MCF 10A (cell line): ENCODE measurements around the gene NEK4. TPM values are rescaled to one million over a fixed set of nuclear protein-coding genes. Genes with fewer than 3 reads are reported as not detected.
A peak's percentile ranks its signal among the peaks of the same experiment; 100 is the strongest.

Source experiments
- BruUV-seq: library from RNA; stranded (reverse); fragments of 400-500 nt; replicated peaks from 2 replicates; lab custom pipeline; 2021; lab: Mats Ljungman, UMichigan
- CTCF ChIA-PET: fragments of 300-600 bp; sonication (Branson Sonifier 250); formaldehyde crosslinking; extraction: SDS; loops from one replicate; lab custom pipeline; 2021; ENCODE audit warnings: antibody characterized with exemption, inconsistent platforms; lab: Yijun Ruan, JAX
- POLR2A ChIA-PET: fragments of 300-600, 350-650 bp; sonication (Branson Sonifier 250); formaldehyde crosslinking; extraction: SDS; loops from one replicate; lab custom pipeline; 2020; ENCODE audit warnings: antibody characterized with exemption, inconsistent platforms; lab: Yijun Ruan, JAX
- DNase-seq: peaks from one replicate; pipeline ENCODE4 v3.0.0-alpha.2; 2018; ENCODE audit not compliant: unreplicated experiment
- H3K27ac Mint-ChIP-seq: one replicate; pipeline ENCODE4 v1.8.0; 2022; ENCODE audit warnings: mild to moderate bottlenecking, low read depth, mixed read lengths; ENCODE audit not compliant: unreplicated experiment
- H3K27me3 Mint-ChIP-seq: one replicate; pipeline ENCODE4 v1.8.0; 2022; ENCODE audit warnings: mixed read lengths; ENCODE audit not compliant: insufficient read depth, unreplicated experiment
- H3K36me3 Mint-ChIP-seq: one replicate; pipeline ENCODE4 v1.8.0; 2022; ENCODE audit warnings: mild to moderate bottlenecking, moderate library complexity, mixed read lengths; ENCODE audit not compliant: insufficient read depth, unreplicated experiment
- H3K4me1 Mint-ChIP-seq: one replicate; pipeline ENCODE4 v1.8.0; 2022; ENCODE audit warnings: mixed read lengths; ENCODE audit not compliant: insufficient read depth, unreplicated experiment
- H3K4me3 Mint-ChIP-seq: one replicate; pipeline ENCODE4 v1.8.0; 2022; ENCODE audit warnings: mild to moderate bottlenecking, moderate library complexity, mixed read lengths; ENCODE audit not compliant: unreplicated experiment
- H3K9me3 Mint-ChIP-seq: one replicate; pipeline ENCODE4 v1.8.0; 2022; ENCODE audit warnings: mixed read lengths; ENCODE audit not compliant: unreplicated experiment
- intact Hi-C: fragments of 100-400 bp; cut with micrococcal nuclease; formaldehyde crosslinking; loops from 2 replicates; pipeline ENCODE4 v1.14.1; 2022
- total RNA-seq: library from RNA; stranded (reverse); gene quantifications from 2 replicates; pipeline ENCODE4 v1.2.3, GENCODE V29; 2022
- TF ChIP-seq, protein P1 (sequence below): fragments of 200-600 bp; IDR thresholded peaks from one replicate; pipeline ENCODE4 v1.8.0; 2022; ENCODE audit warnings: antibody characterized with exemption, mild to moderate bottlenecking; ENCODE audit not compliant: unreplicated experiment

The NEK4 gene
- total RNA-seq, 1 experiment from 2014 or later: 24.6 TPM

DNA sequence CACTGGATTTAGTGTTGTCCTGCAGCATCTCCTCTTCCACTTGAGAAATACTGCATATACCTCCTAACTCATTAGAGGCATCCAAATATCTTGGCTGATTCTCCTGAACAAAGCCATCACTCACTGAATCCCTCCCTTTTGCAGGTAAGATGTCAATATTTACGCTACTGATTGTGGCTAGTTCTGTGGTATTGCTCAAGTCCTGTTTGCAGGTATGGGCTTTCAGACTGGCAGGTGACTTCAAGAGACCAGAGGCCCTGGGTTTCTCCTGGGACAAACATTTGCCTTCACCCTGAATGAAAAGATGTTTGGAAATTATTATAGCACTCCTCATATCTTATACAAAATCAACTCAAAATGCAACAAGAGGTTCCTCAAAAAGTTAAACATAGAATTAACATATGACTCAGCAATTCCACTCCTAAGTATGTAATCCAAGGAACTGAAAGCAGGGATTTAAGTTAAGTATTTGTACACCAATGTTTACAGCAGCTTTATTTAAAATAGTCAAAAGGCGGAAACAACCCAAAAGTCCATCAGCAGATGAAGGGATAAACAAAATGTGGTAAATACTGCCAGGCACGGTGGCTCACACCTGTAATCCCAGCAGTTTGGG lies 18.6 kb downstream of the NEK4 start:
- no peak for DNase-seq
- H3K27me3 Mint-ChIP-seq: no peaks in the 10 kb centered on the region
- intact Hi-C loops: no loop called here
- CTCF ChIA-PET: interaction anchor here (0.6 to 2.0 kb wide), 4 partner anchors 10 to 297 kb away, joined by 3 to 9 read pairs (median 4); no protein-coding TSS in a partner anchor
- H3K36me3 Mint-ChIP-seq: peaks cover 78% of the 10 kb centered on the region
- BruUV-seq: no TSS peak
- H3K9me3 Mint-ChIP-seq: no peaks in the 10 kb centered on the region
- TF ChIP-seq, protein P1, sequence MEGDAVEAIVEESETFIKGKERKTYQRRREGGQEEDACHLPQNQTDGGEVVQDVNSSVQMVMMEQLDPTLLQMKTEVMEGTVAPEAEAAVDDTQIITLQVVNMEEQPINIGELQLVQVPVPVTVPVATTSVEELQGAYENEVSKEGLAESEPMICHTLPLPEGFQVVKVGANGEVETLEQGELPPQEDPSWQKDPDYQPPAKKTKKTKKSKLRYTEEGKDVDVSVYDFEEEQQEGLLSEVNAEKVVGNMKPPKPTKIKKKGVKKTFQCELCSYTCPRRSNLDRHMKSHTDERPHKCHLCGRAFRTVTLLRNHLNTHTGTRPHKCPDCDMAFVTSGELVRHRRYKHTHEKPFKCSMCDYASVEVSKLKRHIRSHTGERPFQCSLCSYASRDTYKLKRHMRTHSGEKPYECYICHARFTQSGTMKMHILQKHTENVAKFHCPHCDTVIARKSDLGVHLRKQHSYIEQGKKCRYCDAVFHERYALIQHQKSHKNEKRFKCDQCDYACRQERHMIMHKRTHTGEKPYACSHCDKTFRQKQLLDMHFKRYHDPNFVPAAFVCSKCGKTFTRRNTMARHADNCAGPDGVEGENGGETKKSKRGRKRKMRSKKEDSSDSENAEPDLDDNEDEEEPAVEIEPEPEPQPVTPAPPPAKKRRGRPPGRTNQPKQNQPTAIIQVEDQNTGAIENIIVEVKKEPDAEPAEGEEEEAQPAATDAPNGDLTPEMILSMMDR: no peak
- no peak overlapping the region for H3K4me3 Mint-ChIP-seq
- no peaks in the 10 kb centered on the region for H3K4me1 Mint-ChIP-seq
- H3K27ac Mint-ChIP-seq: no peak overlapping the region
- POLR2A ChIA-PET: no interaction called here

DNA sequence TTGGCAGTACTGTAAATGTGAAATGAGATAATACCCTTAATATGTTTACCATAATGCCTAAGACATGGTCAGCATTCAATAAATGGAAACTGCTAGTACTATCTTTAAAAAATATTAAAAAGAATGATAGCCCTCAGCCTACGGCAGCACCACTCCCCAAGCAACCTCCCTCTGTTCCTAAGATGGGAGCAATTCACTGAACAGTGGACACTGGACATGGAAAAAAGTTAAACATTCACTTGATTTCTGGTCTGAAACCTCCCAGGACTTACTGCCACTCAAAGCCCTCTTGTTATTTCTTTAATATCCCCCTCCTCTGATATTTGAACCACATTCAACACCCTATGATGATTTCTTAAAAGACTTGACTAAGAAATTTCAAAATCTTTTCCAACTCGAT lies 27.0 kb downstream of the NEK4 start:
- BruUV-seq: no TSS peak
- no peaks in the 10 kb centered on the region for H3K27me3 Mint-ChIP-seq
- no peaks in the 10 kb centered on the region for H3K4me1 Mint-ChIP-seq
- H3K4me3 Mint-ChIP-seq: no peak overlapping the region
- TF ChIP-seq, protein P1: no peak
- peaks cover 89% of the 10 kb centered on the region for H3K36me3 Mint-ChIP-seq
- H3K9me3 Mint-ChIP-seq: no peaks in the 10 kb centered on the region
- no peak for DNase-seq
- ChIA-PET POLR2A (interaction anchor here (1.5 kb wide), 1 partner anchor 21 kb away, joined by 4 read pairs; no protein-coding TSS in a partner anchor), CTCF (interaction anchor here (0.7 to 1.4 kb wide), 10 partner anchors 15 to 336 kb away, joined by 3 to 14 read pairs (median 3); no protein-coding TSS in a partner anchor)
- intact Hi-C loops: loop anchor here (2.0 kb wide), 1 partner anchor 77 kb away; no protein-coding TSS in a partner anchor
- H3K27ac Mint-ChIP-seq: no peak overlapping the region

DNA sequence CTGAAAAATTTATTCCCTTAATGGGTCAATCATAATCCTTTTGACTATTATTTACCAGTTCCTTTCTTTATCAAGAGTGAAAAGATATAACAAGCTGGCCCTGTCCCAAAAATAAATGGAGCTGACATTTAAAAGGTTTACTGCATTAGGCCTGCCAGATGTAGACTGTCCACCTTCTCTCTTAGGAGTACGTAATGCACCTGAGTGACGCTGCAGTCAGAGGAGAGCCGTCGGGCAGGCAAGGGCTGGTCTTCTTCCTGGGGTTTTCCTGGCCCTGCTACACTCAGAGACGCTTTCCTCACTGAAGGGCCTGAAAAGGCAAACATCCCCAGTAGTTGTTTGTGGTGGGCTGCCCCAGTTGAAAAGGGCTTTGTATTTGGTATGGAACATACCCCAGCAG lies 27.6 kb downstream of the NEK4 start:
- H3K27ac Mint-ChIP-seq: no peak overlapping the region
- intact Hi-C loops: loop anchor here (2.0 kb wide), 1 partner anchor 78 kb away; no protein-coding TSS in a partner anchor
- H3K36me3 Mint-ChIP-seq: peaks cover 89% of the 10 kb centered on the region
- CTCF ChIA-PET: interaction anchor here (0.7 to 1.4 kb wide), 12 partner anchors 10 to 336 kb away, joined by 3 to 14 read pairs (median 3); no protein-coding TSS in a partner anchor
- no peaks in the 10 kb centered on the region for H3K27me3 Mint-ChIP-seq
- DNase-seq: no peak
- no peaks in the 10 kb centered on the region for H3K9me3 Mint-ChIP-seq
- TF ChIP-seq, protein P1: no peak
- POLR2A ChIA-PET: interaction anchor here (1.5 kb wide), 1 partner anchor 20 kb away, joined by 4 read pairs; no protein-coding TSS in a partner anchor
- no peaks in the 10 kb centered on the region for H3K4me1 Mint-ChIP-seq
- no TSS peak for BruUV-seq
- H3K4me3 Mint-ChIP-seq: no peak overlapping the region

DNA sequence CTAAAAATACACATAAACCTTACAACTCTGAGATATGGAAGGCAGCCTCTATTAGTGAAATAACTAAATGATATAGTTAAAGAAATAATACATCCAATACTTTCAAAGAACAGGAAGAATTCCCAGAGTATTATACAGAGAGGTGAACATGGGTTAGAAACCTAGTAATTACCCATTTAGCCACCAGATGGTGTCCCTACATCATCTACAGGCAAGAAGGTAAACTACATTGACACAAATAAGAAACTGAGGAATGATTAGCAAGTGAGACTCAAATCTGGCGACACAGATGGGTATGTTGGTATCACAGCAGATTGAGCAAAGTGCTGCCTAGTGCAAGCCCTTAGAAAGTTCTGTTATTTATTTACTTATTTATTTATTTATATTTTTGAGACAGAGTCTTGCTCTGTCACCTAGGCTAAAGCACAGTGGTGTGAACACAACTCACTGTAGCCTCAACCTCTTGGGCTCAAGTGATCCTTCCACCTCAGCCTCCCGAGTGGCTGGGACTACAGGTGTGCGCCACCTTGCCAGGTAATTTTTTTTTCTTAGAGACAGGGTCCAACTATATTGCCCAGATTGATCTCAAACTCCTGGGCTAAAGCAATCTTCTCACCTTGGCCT lies 28.2 kb downstream of the NEK4 start:
- peaks cover 89% of the 10 kb centered on the region for H3K36me3 Mint-ChIP-seq
- ChIA-PET CTCF (interaction anchor here (0.6 to 2.5 kb wide), 22 partner anchors 8 to 453 kb away, joined by 3 to 21 read pairs (median 4); no protein-coding TSS in a partner anchor), POLR2A (no interaction called here)
- H3K4me3 Mint-ChIP-seq: no peak overlapping the region
- intact Hi-C loops: loop anchor here (1.0 to 2.0 kb wide), 4 partner anchors 78 to 330 kb away; no protein-coding TSS in a partner anchor
- no peaks in the 10 kb centered on the region for H3K4me1 Mint-ChIP-seq
- BruUV-seq: no TSS peak
- H3K27ac Mint-ChIP-seq: no peak overlapping the region
- TF ChIP-seq, protein P1: peak; percentile 75
- no peaks in the 10 kb centered on the region for H3K9me3 Mint-ChIP-seq
- peak; percentile 51 for DNase-seq
- no peaks in the 10 kb centered on the region for H3K27me3 Mint-ChIP-seq
